ENCODE results near the gene VASH1.
"Not testable (repeated sequence)": the region's sequence is repeated elsewhere in the genome, so short reads cannot be mapped to it uniquely, and the experiment has no call there.

The VASH1 gene

GRCh38 chr14:76761136-76761959, at the start of gene VASH1:
VASH1 (plus strand) TSS chr14:76761468; CDS start chr14:76762822, 1,354 bp downstream.
- no peak for DNase-seq (ENCODE audit: low spot score)

- no peak for DNase-seq (ENCODE audit: low spot score)
These were observed 48.1 kb upstream of the VASH1 start for GRCh38 chr14:76713121-76713520.

GRCh38 chr14:76714470-76714869, 46.8 kb upstream of the VASH1 start:
- DNase-seq (ENCODE audit: low spot score): no peak

GRCh38 chr14:76715101-76715500, 46.2 kb upstream of the VASH1 start:
- DNase-seq (ENCODE audit: low spot score): peak; percentile 44

- no peak for DNase-seq (ENCODE audit: low spot score)
These were observed 45.7 kb upstream of the VASH1 start for GRCh38 chr14:76715511-76716081.

- no peak for DNase-seq (ENCODE audit: low spot score)
These were observed 45.0 kb upstream of the VASH1 start for GRCh38 chr14:76716285-76716684.

- no peak for DNase-seq (ENCODE audit: low spot score)
These were observed 43.6 kb upstream of the VASH1 start for GRCh38 chr14:76717508-76718290.

- no peak for DNase-seq (ENCODE audit: low spot score)
These were observed 42.8 kb upstream of the VASH1 start for GRCh38 chr14:76718306-76719040.

GRCh38 chr14:76719666-76720065, 41.6 kb upstream of the VASH1 start:
- no peak for DNase-seq (ENCODE audit: low spot score)

GRCh38 chr14:76720382-76720813, 40.9 kb upstream of the VASH1 start:
- DNase-seq (ENCODE audit: low spot score): no peak

- DNase-seq (ENCODE audit: low spot score): not testable (repeated sequence)
These were observed 39.8 kb upstream of the VASH1 start for GRCh38 chr14:76721506-76721905.

- DNase-seq (ENCODE audit: low spot score): no peak
These were observed 36.4 kb upstream of the VASH1 start for GRCh38 chr14:76724651-76725550.

GRCh38 chr14:76726551-76726970, 34.7 kb upstream of the VASH1 start:
- no peak for DNase-seq (ENCODE audit: low spot score)

GRCh38 chr14:76727384-76727783, 33.9 kb upstream of the VASH1 start:
- DNase-seq (ENCODE audit: low spot score): no peak

GRCh38 chr14:76727901-76728300, 33.4 kb upstream of the VASH1 start:
- DNase-seq (ENCODE audit: low spot score): no peak

GRCh38 chr14:76729258-76729657, 32.0 kb upstream of the VASH1 start:
- no peak for DNase-seq (ENCODE audit: low spot score)

- DNase-seq (ENCODE audit: low spot score): no peak
These were observed 31.2 kb upstream of the VASH1 start for GRCh38 chr14:76729953-76730505.

- not testable (repeated sequence) for DNase-seq (ENCODE audit: low spot score)
These were observed 26.8 kb upstream of the VASH1 start for GRCh38 chr14:76734501-76734900.

GRCh38 chr14:76736514-76736913, 24.8 kb upstream of the VASH1 start:
- no peak for DNase-seq (ENCODE audit: low spot score)

- no peak for DNase-seq (ENCODE audit: low spot score)
These were observed 20.2 kb upstream of the VASH1 start for GRCh38 chr14:76741074-76741473.

- DNase-seq (ENCODE audit: low spot score): no peak
These were observed 19.1 kb upstream of the VASH1 start for GRCh38 chr14:76742185-76742584.

Data from hematopoietic multipotent progenitor cell treated with erythropoietin and hydrocortisone succinate and interleukin-3 and kit ligand, for 15 days (in vitro differentiated cells).